A549 (cell line): ENCODE data around the gene BMP3. TPM values are rescaled to one million over a fixed set of nuclear protein-coding genes. Genes with fewer than 3 reads are reported as not detected.

Experiments
- ATAC-seq, 2 experiments: fragments of 200-7000 bp in 1 of 2; fragments of >200 bp in 1 of 2; cut with Nextera tagmentation in 1 of 2; cut with Tn5 transposase in 1 of 2; 3 replicates each; pipeline versions ENCODE4 v1.8.0 to v1.9.1; 2018 to 2020; ENCODE audit warnings: mild to moderate bottlenecking in 1 of 2, moderate library complexity in 1 of 2
- CTCF ChIA-PET: fragments of 300-600 bp; sonication (Branson Sonifier 250); formaldehyde crosslinking; extraction: SDS; loops from one replicate; lab custom pipeline; 2021; ENCODE audit warnings: antibody characterized with exemption, inconsistent platforms; lab: Yijun Ruan, JAX
- POLR2A ChIA-PET: fragments of 350-600 bp; formaldehyde crosslinking; extraction: SDS; loops from one replicate; lab custom pipeline; 2021; ENCODE audit warnings: antibody characterized with exemption, inconsistent platforms; lab: Yijun Ruan, JAX
- DNase-seq, 2 experiments: peaks; one replicate each; pipeline versions ENCODE4 v3.0.0 to v3.0.0-alpha.2; 2011 to 2016; ENCODE audit warnings: low read depth in 1 of 2, low spot score in 1 of 2
- FAIRE-seq: peaks from 2 replicates; lab custom pipeline; 2011; peaks lifted over from hg19 to GRCh38; lab: Jason Lieb, UNC
- H3K27ac ChIP-seq, 2 experiments: fragments of >200 bp; sonication (Bioruptor Twin); formaldehyde crosslinking; 3 replicates each; pipeline ENCODE4 v1.5.1; 2016 to 2017
- H3K4me1 ChIP-seq: fragments of >200 bp; sonication (Bioruptor Twin); formaldehyde crosslinking; 3 replicates; pipeline ENCODE4 v1.6.1; 2016
- H3K4me2 ChIP-seq: fragments of >200 bp; sonication (Bioruptor Twin); formaldehyde crosslinking; 3 replicates; pipeline ENCODE4 v1.6.1; 2016
- H3K4me3 ChIP-seq: fragments of >200 bp; sonication (Bioruptor Twin); formaldehyde crosslinking; 3 replicates; pipeline ENCODE4 v1.5.1; 2016
- H3K9me3 ChIP-seq: fragments of >200 bp; sonication (Bioruptor Twin); formaldehyde crosslinking; 3 replicates; pipeline ENCODE4 v1.6.1; 2016
- CBX2 ChIP-seq: fragments of 200-600 bp; sonication (generic); IDR thresholded peaks from 2 replicates; pipeline ENCODE4 v1.6.1; 2016; ENCODE audit warnings: low read depth, mild to moderate bottlenecking, borderline replicate concordance
- CTCF ChIP-seq: fragments of >200 bp; sonication (Bioruptor Twin); formaldehyde crosslinking; IDR thresholded peaks from 3 replicates; pipeline ENCODE4 v1.5.1; 2016
- HDAC2 ChIP-seq: fragments of 200-600 bp; sonication (generic); IDR thresholded peaks from 2 replicates; pipeline ENCODE4 v1.6.1; 2016
- HES2 ChIP-seq: fragments of >200 bp; sonication (Bioruptor Twin); formaldehyde crosslinking; IDR thresholded peaks from 2 replicates; pipeline ENCODE4 v1.6.1; 2016
- HEYL ChIP-seq: fragments of 250-450 bp; sonication (Bioruptor Pico); IDR thresholded peaks from 2 replicates; pipeline ENCODE4 v1.8.0; 2021; ENCODE audit warnings: mild to moderate bottlenecking, moderate library complexity
- HOXA7 ChIP-seq: fragments of 250-450 bp; sonication (Bioruptor Pico); IDR thresholded peaks from 2 replicates; pipeline ENCODE4 v1.5.0; 2020; ENCODE audit warnings: mild to moderate bottlenecking, moderate library complexity
- JUN ChIP-seq, 2 experiments: fragments of >200 bp; sonication (Bioruptor Twin); formaldehyde crosslinking; IDR thresholded peaks; 2 replicates in 1 of 2; 3 replicates in 1 of 2; pipeline ENCODE4 v1.6.1; 2016 to 2017
- NPAS2 ChIP-seq: fragments of 250-450 bp; sonication (Bioruptor Pico); IDR thresholded peaks from 2 replicates; pipeline ENCODE4 v1.8.0; 2022; ENCODE audit warnings: mild to moderate bottlenecking, moderate library complexity, borderline replicate concordance
- PBX3 ChIP-seq: IDR thresholded peaks from 2 replicates; pipeline ENCODE4 v1.6.1; 2012
- POLR2AphosphoS2 ChIP-seq: conservative IDR thresholded peaks from 2 replicates; pipeline ENCODE4 v1.6.1; 2012; ENCODE audit warnings: low read length, improper control_type of control experiment, inconsistent platforms
- REST ChIP-seq: fragments of 200-600 bp; sonication (generic); IDR thresholded peaks from 2 replicates; pipeline ENCODE4 v1.6.1; 2016; ENCODE audit warnings: antibody characterized with exemption, mild to moderate bottlenecking, moderate library complexity
- RNF2 ChIP-seq: fragments of 200-600 bp; sonication (generic); IDR thresholded peaks from 2 replicates; pipeline ENCODE4 v1.6.1; 2016; ENCODE audit warnings: low read depth, mild to moderate bottlenecking, antibody characterized with exemption, moderate library complexity, borderline replicate concordance
- SMC3 ChIP-seq: fragments of >200 bp; sonication (Bioruptor Twin); formaldehyde crosslinking; IDR thresholded peaks from 3 replicates; pipeline ENCODE4 v1.6.1; 2018; ENCODE audit warnings: inconsistent platforms
- TFCP2L1 ChIP-seq: fragments of 250-450 bp; sonication (Bioruptor Pico); IDR thresholded peaks from 2 replicates; pipeline ENCODE4 v1.5.0; 2021; ENCODE audit warnings: mild to moderate bottlenecking
- USF2 ChIP-seq: fragments of 450-650 bp; IDR thresholded peaks from 2 replicates; pipeline ENCODE4 v1.6.1; 2014; ENCODE audit warnings: antibody characterized with exemption
- ZC3H11A ChIP-seq: fragments of 450-650 bp; IDR thresholded peaks from 2 replicates; pipeline ENCODE4 v1.6.1; 2014; ENCODE audit warnings: antibody characterized with exemption, mild to moderate bottlenecking
- ZFP36 ChIP-seq: fragments of 450-650 bp; IDR thresholded peaks from 2 replicates; pipeline ENCODE4 v1.6.1; 2014; ENCODE audit warnings: borderline replicate concordance; ENCODE audit not compliant: partially characterized antibody
- ZNF302 ChIP-seq: fragments of 250-450 bp; sonication (Bioruptor Pico); IDR thresholded peaks from 2 replicates; pipeline ENCODE4 v1.9.0; 2021; ENCODE audit warnings: inconsistent platforms, mild to moderate bottlenecking, moderate library complexity
- ZSCAN20 ChIP-seq: fragments of 250-450 bp; sonication (Bioruptor Pico); IDR thresholded peaks from 2 replicates; pipeline ENCODE4 v1.8.0; 2022; ENCODE audit warnings: mild to moderate bottlenecking, moderate library complexity
- WGBS: methylation state at CpG from one replicate; pipeline ENCODE4 v1.1.6; 2017; ENCODE audit errors: missing lambda C conversion rate; 5-methylcytosine and 5-hydroxymethylcytosine counted together
- polyA plus RNA-seq, 4 experiments: library from polyadenylated mRNA; depleted of rRNA in 3 of 4; stranded (reverse); fragments of >200 nt; fragmentation: RNase III in 1 of 4; extraction: RNeasy Plus Mini Kit Qiagen cat#74134 plus additional on column Dnase treatment in 1 of 4; gene quantifications; 2 replicates in 3 of 4; 3 replicates in 1 of 4; pipeline ENCODE4 v1.2.3, GENCODE V29; 2011 to 2017

The BMP3 gene
- polyA plus RNA-seq, 2 of the 4 experiments (the other 2 are of a cell fraction): not detected

- ATAC-seq: no peak
- ChIA-PET CTCF (no interaction called here), POLR2A (no interaction called here)
- no peak overlapping the region for H3K27ac ChIP-seq
- no peak for FAIRE-seq
- TF ChIP-seq PBX3 (no peak), POLR2AphosphoS2 (no peak), HOXA7 (CRISPR knock-in tag) (no peak), TFCP2L1 (CRISPR knock-in tag) (no peak)
- no peaks in the 10 kb centered on the region for H3K9me3 ChIP-seq
- no peak for DNase-seq
- H3K4me3 ChIP-seq: no peak overlapping the region
- H3K4me1 ChIP-seq: no peaks in the 10 kb centered on the region
- H3K4me2 ChIP-seq: no peak overlapping the region
- 0% methylated on average over 1 of the region's 1 CpG for WGBS
These were observed 8.5 kb upstream of the BMP3 start for GRCh38 chr4:81021981-81022380.

GRCh38 chr4:81023484-81023883 is 7.0 kb upstream of the BMP3 start:
- ChIA-PET POLR2A (no interaction called here), CTCF (no interaction called here)
- FAIRE-seq (no peak), DNase-seq (no peak), ATAC-seq (no peak)
- no peak overlapping the region for H3K4me2 ChIP-seq
- no peak overlapping the region for H3K27ac ChIP-seq
- TF ChIP-seq TFCP2L1 (CRISPR knock-in tag) (no peak), CTCF (no peak), HES2 (no peak), ZNF302 (CRISPR knock-in tag) (no peak), HDAC2 (no peak), JUN (IDR thresholded peaks at IDR 0.05) (no peak), HEYL (CRISPR knock-in tag) (no peak), RNF2 (no peak), NPAS2 (CRISPR knock-in tag) (no peak), ZSCAN20 (CRISPR knock-in tag) (no peak)
- H3K4me1 ChIP-seq: no peaks in the 10 kb centered on the region
- H3K9me3 ChIP-seq: no peaks in the 10 kb centered on the region
- no peak overlapping the region for H3K4me3 ChIP-seq

GRCh38 chr4:81030981-81031791 is 678 bp downstream of the BMP3 start:
- Histone ChIP-seq H3K4me3 (no peak overlapping the region; the same call in 2 of the 3 replicates), H3K4me1 (no peaks in the 10 kb centered on the region), H3K27ac (no peak overlapping the region), H3K4me2 (peak overlapping the region; percentile 59), H3K9me3 (no peaks in the 10 kb centered on the region)
- POLR2A ChIA-PET: no interaction called here
- peak in 1 of 2 experiments; percentile 1 for DNase-seq
- CTCF ChIA-PET: interaction anchor here (2.4 to 2.8 kb wide), 2 partner anchors 8 to 39 kb away, joined by 8 to 9 read pairs; no protein-coding TSS in a partner anchor
- ATAC-seq: peak; percentile 34 to 56; a peak in 3 of 6 replicates
- no peak for FAIRE-seq
- whole genome bisulfite sequencing: 3% methylated on average over 12 of the region's 77 CpGs
- TF ChIP-seq REST (no peak), SMC3 (no peak), ZFP36 (no peak), ZSCAN20 (CRISPR knock-in tag) (no peak), USF2 (no peak), RNF2 (no peak), CBX2 (no peak), ZC3H11A (no peak)
